Measurements from ENCODE around the gene PIAS1.
"Not testable (repeated sequence)": the region's sequence is repeated elsewhere in the genome, so short reads cannot be mapped to it uniquely, and the experiment has no call there.

PIAS1 gene

GRCh38 chr15:68034719-68035293, 19.3 kb upstream of the PIAS1 start:
- DNase-seq (ENCODE audit: low read depth, low spot score), result no peak

- no peak for DNase-seq (ENCODE audit: low read depth, low spot score)
These were observed 15.9 kb upstream of the PIAS1 start for GRCh38 chr15:68038246-68038645.

DNA sequence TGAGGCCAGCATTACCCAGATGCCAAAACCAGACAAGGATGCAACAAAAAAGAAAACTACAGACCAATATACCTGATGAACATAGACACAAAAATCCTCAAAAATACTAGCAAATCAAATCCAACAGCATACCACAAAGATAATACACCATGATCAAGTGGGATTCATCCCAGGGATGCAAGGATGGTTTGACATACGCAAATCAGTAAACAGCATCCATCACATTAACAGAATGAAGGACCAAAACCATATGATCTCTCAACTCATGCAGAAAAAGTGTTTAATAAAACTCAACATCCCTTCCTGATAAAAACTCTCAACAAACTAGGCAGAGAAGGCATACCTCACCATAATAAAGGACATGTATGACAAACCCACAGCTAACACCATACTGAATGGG, 14.0 kb upstream of the PIAS1 start:
- no peak for DNase-seq (ENCODE audit: low read depth, low spot score)

DNA sequence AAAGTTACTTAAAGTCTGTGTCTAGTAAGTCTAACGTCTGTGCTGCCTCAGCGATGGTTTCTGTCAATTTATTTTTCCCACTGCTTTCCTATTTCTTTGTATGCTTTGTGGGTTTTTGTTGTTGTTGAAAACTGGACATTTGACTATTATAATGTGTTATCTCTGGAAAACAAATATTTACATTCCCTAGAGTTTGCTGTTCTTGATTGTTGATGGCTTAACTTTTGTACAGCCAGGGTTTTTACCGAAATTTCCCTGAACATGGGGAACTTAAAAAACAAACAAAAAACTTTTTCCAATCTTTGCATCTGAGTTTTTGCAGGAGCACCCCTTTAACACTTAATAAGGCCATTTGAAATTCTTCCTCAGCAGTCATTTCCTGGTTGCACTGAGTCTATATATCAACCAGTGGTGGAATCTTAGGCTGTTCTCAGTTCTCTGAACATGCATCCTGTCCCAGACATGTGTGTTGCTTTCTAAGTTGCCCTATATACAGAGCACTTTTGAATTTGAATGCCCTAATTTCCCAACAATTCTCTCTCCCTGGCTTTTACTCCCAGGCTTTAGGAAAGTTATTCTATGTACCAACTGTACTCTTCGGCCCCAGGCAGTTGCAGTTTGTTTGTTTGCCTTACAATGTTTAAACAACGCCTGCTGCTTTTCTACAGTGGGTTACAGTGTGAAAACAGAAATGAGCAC, 11.8 kb upstream of the PIAS1 start:
- DNase-seq (ENCODE audit: low read depth, low spot score), result no peak

DNA sequence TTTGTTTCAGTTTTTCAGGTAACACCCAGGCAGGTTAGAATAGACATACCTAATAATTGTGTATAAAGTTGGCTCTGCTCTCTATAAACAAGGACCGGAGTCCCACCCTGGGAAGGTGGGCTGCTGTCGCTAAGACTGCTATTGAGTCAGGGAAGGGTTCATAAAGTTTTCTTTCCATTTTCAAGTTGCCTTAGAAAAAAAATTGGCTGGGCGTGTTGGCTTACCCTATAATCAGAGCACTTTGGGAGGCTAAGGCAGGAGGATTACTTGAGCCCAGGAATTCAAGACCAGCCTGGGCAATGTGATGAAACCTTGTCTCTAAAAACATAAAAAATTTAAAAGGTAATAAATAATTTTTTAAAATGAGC, 11.3 kb upstream of the PIAS1 start:
- no peak for DNase-seq (ENCODE audit: low read depth, low spot score)

DNA sequence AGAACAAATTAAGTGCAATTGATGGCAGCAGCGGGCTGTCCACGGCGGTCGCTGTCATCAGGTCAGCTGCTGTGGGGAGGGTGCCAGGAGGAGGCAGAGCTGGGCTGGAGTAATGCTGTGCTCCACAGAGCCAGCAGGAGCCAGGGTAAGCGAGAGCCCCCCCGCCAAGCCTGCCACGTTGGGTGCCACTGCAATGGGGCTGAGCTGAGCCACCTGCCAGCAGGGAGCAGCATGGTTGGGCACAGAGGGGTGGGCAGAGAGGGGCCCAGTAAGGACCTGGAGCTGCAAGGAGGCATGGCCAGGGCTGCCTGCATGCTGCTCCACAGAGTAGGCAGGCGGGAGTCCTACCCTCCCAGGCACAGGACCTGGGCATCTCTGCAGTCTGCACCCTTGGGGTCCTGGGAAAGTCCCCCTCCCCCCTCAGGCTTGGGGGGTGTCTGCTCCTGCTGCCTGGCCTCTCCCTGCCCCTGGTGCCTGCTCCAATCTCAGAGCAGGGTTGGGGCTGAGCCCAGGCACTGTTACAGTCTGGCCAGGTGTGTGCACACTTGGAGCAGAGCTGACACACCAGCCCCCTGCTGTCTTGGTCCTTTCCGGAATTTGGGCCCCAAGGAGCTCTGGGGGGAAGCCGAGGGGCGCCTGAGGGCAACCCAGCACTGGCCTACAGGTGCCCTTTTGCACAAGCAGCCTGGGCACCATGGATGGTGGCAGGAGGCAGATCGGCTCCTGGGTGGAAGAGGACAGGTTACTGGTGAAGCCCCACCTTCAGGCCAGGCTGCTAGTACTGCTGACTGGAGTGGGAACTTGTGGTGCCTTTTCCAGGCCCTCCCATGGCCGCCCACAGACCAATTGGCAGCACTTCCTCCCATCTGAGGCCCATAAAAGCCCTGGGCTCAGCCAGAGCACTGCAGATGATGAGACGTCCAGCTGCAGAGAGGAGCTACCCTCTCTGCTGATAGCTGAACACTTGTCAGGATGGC, 8.5 kb upstream of the PIAS1 start:
- DNase-seq (ENCODE audit: low read depth, low spot score), result no peak

DNA sequence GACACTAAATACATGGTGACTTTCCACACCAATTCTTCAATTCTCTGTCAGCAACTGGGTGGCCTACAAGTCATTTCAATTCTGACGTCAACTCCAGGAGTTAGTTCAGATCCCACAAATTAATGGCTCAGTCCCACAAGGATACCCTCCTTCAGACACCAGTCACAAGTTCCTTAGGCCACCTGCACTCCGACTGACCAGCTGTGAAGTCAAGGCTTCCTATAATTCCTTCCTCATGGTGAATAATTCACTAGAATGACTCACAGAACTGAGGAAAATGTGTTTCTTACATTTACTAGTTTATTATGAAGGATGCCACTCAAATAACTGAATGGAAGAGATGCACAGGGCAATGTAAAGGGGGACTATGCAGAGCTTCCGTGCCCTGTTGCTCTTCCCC, 6.3 kb upstream of the PIAS1 start:
- DNase-seq (ENCODE audit: low read depth, low spot score), result no peak

GRCh38 chr15:68051109-68051508, 3.0 kb upstream of the PIAS1 start:
- DNase-seq (ENCODE audit: low read depth, low spot score), result no peak

- no peak for DNase-seq (ENCODE audit: low read depth, low spot score)
These were observed 2.2 kb upstream of the PIAS1 start for GRCh38 chr15:68051907-68052306.

DNA sequence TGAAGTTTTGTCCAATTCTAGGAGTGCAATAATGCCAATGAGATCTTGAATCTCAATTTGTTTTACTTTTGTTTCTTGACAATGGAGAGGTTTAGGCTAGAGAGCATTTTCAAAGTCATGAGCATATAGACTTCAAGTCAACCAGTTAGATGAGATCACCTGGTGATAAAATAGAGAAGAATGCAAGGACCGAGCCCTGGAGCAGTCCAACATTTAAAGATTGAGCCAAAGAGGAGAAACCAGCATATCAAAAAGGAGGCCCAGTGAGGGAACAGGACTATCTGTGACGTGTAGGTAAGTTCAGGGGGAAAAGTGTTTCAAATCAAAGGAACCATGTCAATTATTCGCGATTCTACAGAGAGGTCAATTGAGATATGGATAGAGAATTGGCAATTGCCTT, 1.7 kb upstream of the PIAS1 start:
- no peak for DNase-seq (ENCODE audit: low read depth, low spot score)

DNA sequence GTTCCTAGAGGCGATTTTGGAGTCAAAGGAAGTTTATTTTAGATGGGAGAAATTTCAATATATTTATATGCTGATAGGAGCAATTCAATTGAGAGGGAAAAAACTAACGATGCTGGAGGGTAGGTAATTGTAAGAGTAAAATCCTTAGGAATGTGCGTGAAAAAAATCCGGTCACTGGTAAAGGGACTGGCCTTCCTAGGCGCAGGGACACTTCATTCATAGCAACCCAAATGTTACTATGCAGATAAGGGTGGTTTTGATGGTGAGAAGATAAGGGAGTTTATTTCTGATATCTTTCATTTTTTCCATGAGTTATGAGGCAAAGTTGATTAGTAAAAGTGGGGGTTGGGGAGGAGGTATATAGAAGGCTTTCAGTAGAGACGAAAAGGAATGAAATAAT, 1.1 kb upstream of the PIAS1 start:
- DNase-seq (ENCODE audit: low read depth, low spot score), result no peak

DNA sequence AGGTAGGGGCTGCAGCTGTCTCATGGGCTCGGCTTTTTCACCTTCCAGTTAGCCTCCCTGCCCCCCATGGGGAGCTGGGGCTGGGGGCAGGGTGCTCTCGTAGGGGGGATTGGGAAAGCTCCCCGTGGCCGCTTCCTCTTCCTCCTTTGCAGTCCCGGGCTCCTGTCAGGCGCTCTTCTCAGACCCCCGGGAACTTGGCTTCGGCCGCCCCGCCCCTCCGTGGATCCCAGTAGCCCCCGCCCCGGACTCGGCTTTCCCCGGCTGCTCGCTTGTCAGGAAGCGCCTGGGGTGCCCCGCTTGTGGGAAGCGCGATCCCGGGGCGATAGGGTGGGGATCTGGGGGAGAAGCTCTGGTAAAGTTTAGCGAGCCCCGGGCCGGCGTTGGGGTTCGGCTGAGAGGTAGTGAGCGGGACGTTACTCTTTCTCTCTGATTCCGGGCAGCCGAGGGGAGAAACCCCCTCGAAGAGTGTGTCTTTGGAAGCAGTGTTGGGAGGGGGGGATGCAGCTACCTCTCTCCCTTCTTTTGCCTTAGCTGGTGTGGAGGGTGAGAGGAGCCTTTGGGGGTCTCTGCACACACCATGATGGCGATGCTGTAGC, 611 bp downstream of the PIAS1 start:
- DNase-seq (ENCODE audit: low read depth, low spot score), result no peak

GRCh38 chr15:68055224-68055705, 1.1 kb downstream of the PIAS1 start:
- peak; percentile 32 for DNase-seq (ENCODE audit: low read depth, low spot score)

DNA sequence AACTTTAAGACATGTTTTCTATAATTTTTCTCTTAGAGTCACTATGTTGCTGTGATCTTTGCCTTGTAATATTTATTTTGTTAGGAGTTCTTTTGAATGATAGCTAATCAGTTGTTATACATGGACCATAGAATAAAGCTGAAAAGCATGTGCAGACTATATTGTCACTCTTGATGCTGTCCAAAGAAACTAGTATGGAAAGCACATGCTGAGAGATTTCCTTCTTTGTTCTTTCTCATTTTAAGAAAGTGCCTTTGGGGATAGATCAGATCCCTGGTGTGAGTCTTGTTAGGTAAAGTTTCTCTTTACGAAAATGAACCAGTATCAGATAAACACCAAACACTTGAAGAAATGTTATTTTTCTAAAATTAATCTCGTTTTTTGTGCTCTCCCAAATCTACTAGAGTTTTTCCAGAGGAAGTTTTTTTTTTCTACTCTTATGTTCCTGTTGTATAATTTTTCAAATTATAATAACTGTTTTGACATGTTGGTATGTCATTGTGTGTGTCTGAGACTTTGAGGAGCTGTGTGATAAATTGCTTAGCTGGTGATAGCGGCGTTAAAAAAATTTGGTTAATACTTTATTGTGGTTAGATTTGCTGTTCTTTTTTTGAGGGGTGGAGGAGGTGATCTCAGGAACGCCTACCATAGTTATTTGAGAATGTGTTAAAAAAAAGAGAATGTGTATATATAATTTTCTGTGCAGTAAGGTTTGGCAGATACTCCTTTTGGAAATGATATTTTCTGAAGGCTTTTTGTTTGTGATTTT, 2.2 kb downstream of the PIAS1 start:
- DNase-seq (ENCODE audit: low read depth, low spot score), result no peak

DNA sequence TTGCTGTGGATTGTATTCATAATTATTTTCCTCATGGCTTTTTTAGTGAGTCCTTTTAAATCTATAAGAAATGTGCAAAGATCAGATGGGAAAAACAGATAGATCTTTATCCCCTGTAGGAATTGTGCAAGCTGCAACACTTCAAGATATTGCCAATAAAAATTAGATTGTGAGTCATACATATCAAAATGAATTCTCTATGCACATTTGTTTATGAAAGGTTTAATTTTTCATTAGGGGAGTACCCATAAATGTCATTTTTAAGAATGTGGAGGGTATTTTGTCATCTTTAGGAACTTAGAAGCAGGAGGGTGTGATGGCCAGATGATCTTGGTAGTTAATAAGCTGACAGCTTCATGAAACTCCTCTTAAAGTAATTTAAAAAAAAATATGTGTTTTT, 2.9 kb downstream of the PIAS1 start:
- DNase-seq (ENCODE audit: low read depth, low spot score), result no peak

- no peak for DNase-seq (ENCODE audit: low read depth, low spot score)
These were observed 3.6 kb downstream of the PIAS1 start for GRCh38 chr15:68057758-68058157.

DNA sequence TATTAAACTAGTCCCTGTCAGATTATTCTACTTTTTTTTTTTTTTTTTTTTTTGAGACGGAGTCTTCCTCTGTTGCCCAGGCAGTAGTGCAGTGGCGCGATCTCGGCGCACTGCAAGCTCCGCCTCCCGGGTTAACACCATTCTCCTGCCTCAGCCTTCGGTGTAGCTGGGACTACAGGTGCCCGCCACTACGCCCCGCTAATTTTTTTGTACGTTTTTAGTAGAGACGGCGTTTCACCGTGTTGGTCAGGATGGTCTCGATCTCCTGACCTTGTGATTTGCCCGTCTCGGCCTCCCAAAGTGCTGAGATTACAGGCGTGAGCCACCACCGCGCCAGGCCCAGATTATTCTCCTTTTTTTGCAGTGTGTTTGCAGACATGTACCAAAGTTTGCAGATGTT, 4.9 kb downstream of the PIAS1 start:
- not testable (repeated sequence) for DNase-seq (ENCODE audit: low read depth, low spot score)

DNA sequence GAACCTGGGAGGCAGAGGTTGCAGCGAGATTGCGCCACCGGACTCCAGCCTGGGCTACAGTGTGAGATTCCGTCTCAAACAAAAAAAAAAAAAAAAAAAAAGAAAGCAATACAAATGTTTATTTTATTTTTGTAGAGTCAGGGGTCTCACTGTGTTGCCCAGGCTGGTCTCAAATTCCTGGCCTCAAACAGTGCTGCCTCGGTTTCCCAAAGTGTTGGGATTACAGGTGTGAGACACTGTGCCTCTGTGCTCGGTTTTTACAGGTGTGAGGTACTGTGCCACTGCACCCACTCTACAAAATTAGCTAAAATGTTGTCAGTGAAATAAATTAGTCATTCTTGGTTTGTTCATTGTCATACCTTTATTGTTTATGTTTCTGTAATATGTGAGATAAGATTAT, 5.5 kb downstream of the PIAS1 start:
- DNase-seq (ENCODE audit: low read depth, low spot score), result no peak

- DNase-seq (ENCODE audit: low read depth, low spot score), result no peak
These were observed 7.1 kb downstream of the PIAS1 start for GRCh38 chr15:68061171-68061570.

DNA sequence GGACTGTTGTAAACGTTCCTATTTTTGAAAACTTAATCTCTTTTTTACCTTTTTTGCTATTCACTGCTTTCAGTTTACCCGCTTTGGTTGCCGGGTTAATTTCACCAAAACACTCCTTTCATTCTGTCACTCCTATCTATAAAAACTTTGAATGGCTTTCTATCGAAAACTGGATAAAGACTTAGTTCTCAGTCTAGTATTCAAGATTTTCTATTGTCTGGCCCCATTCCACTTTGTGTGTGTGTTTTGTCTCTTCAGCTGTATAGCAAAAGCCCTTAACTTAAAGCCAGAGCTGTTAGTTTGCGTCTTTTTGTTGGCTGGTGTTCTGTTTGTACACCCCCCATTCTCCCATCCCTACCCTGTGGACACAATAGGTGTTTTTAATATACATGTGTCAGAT, 7.5 kb downstream of the PIAS1 start:
- no peak for DNase-seq (ENCODE audit: low read depth, low spot score)

GRCh38 chr15:68062214-68062613, 8.1 kb downstream of the PIAS1 start:
- no peak for DNase-seq (ENCODE audit: low read depth, low spot score)
